Tibial nerve (tissue), 4 donors: Measurements from ENCODE around the gene SSH2. TPM values are rescaled to one million over a fixed set of nuclear protein-coding genes. Genes with fewer than 3 reads are reported as not detected.
"Not testable (repeated sequence)": the region's sequence is repeated elsewhere in the genome, so short reads cannot be mapped to it uniquely, and the experiment has no call there.

Experiments used
- DNase-seq, 2 donors: peaks; one replicate each; pipeline ENCODE4 v3.0.0-alpha.2; 2019; ENCODE audit warnings: low spot score in 2 of 2
- H3K27ac ChIP-seq, 4 donors: fragments of 200-600 bp; sonication (generic) in 3 of 4; one replicate each; pipeline ENCODE4 v1.5.1; 2017 to 2019; ENCODE audit warnings: mild to moderate bottlenecking in 1 of 4
- H3K27me3 ChIP-seq, 2 donors: fragments of 200-600 bp; sonication (generic) in 1 of 2; one replicate each; pipeline versions ENCODE4 v1.5.1 to v1.6.0; 2017 to 2019
- H3K36me3 ChIP-seq, 3 donors: fragments of 200-600 bp; sonication (generic); one replicate each; pipeline ENCODE4 v1.5.1; 2018 to 2019
- H3K4me1 ChIP-seq, 4 donors: fragments of 200-600 bp; sonication (generic) in 3 of 4; one replicate each; pipeline ENCODE4 v1.5.1; 2017 to 2019
- H3K4me3 ChIP-seq, 4 donors: fragments of 200-600 bp; sonication (generic) in 3 of 4; one replicate each; pipeline ENCODE4 v1.5.1; 2017 to 2019; ENCODE audit warnings: mild to moderate bottlenecking in 1 of 4, moderate library complexity in 1 of 4
- H3K9me3 ChIP-seq, 4 donors: fragments of 200-600 bp; sonication (generic) in 3 of 4; one replicate each; pipeline ENCODE4 v1.5.1; 2017 to 2019
- EP300 ChIP-seq, 2 donors: sonication (generic); formaldehyde crosslinking; IDR thresholded peaks; one replicate each; pipeline ENCODE4 v1.6.1; 2017; ENCODE audit warnings: antibody characterized with exemption in 2 of 2, mild to moderate bottlenecking in 1 of 2
- POLR2A ChIP-seq, 2 donors: fragments of 450-650 bp; IDR thresholded peaks; one replicate each; pipeline ENCODE4 v1.6.1; 2017; ENCODE audit warnings: antibody characterized with exemption in 2 of 2, mild to moderate bottlenecking in 2 of 2, moderate library complexity in 2 of 2
- WGBS, 2 donors: methylation state at CpG; one replicate each; pipeline ENCODE4 v1.1.5; 2018; 5-methylcytosine and 5-hydroxymethylcytosine counted together
- total RNA-seq, 4 donors: library from RNA; depleted of rRNA; stranded (reverse); fragments of >200 nt; gene quantifications; one replicate each; pipeline ENCODE4 v1.1.0, GENCODE V29; 2016
- TF ChIP-seq, protein P1 (sequence below), 5 experiments: fragments of 200-600 bp in 3 of 5; fragments of 450-650 bp in 2 of 5; sonication (generic) in 3 of 5; IDR thresholded peaks; one replicate each; pipeline ENCODE4 v1.5.1; 2016 to 2019; ENCODE audit warnings: antibody characterized with exemption in 5 of 5, mild to moderate bottlenecking in 3 of 5, moderate library complexity in 2 of 5

SSH2 gene
- total RNA-seq, 4 donors from 2014 or later, result 51.3 to 67.1 (median 55.7) TPM

GRCh38 chr17:29726715-29727252 lies 203.2 kb downstream of the SSH2 start:
- peaks cover 0 to 8% (median 3%) of the 10 kb centered on the region in 4 donors for H3K9me3 ChIP-seq

GRCh38 chr17:29725408-29725807 lies 204.6 kb downstream of the SSH2 start:
- H3K9me3 ChIP-seq, DNase-seq, H3K4me3 ChIP-seq, H3K27me3 ChIP-seq, H3K36me3 ChIP-seq: not testable (repeated sequence)
- WGBS, 2 donors, result 82 to 89% methylated on average over 1 of the region's 1 CpG
- Histone ChIP-seq H3K4me1 (peaks cover 0 to 55% (median 42%) of the 10 kb centered on the region in 4 donors), H3K27ac (peak overlapping the region in 1 of 4 donors; percentile 70)

More at GRCh38 chr17:29726715-29727252, 203.2 kb downstream of the SSH2 start:
- TF ChIP-seq EP300 (IDR thresholded peaks at IDR 0.05) (no peak), POLR2A (IDR thresholded peaks at IDR 0.05) (no peak)
- TF ChIP-seq, protein P1, sequence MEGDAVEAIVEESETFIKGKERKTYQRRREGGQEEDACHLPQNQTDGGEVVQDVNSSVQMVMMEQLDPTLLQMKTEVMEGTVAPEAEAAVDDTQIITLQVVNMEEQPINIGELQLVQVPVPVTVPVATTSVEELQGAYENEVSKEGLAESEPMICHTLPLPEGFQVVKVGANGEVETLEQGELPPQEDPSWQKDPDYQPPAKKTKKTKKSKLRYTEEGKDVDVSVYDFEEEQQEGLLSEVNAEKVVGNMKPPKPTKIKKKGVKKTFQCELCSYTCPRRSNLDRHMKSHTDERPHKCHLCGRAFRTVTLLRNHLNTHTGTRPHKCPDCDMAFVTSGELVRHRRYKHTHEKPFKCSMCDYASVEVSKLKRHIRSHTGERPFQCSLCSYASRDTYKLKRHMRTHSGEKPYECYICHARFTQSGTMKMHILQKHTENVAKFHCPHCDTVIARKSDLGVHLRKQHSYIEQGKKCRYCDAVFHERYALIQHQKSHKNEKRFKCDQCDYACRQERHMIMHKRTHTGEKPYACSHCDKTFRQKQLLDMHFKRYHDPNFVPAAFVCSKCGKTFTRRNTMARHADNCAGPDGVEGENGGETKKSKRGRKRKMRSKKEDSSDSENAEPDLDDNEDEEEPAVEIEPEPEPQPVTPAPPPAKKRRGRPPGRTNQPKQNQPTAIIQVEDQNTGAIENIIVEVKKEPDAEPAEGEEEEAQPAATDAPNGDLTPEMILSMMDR (IDR thresholded peaks at IDR 0.05), result no peak
- no peak overlapping the region for H3K4me3 ChIP-seq
- DNase-seq, result no peak
- no peaks in the 10 kb centered on the region for H3K36me3 ChIP-seq
- H3K27ac ChIP-seq, result peak overlapping the region in 3 of 4 donors; percentile 12 to 70 (median 38)
- H3K4me1 ChIP-seq, result peaks cover 0 to 41% (median 29%) of the 10 kb centered on the region in 4 donors
- WGBS, 2 donors, result 34 to 47% methylated on average over 2 of the region's 2 CpGs
- no peaks in the 10 kb centered on the region for H3K27me3 ChIP-seq

DNA sequence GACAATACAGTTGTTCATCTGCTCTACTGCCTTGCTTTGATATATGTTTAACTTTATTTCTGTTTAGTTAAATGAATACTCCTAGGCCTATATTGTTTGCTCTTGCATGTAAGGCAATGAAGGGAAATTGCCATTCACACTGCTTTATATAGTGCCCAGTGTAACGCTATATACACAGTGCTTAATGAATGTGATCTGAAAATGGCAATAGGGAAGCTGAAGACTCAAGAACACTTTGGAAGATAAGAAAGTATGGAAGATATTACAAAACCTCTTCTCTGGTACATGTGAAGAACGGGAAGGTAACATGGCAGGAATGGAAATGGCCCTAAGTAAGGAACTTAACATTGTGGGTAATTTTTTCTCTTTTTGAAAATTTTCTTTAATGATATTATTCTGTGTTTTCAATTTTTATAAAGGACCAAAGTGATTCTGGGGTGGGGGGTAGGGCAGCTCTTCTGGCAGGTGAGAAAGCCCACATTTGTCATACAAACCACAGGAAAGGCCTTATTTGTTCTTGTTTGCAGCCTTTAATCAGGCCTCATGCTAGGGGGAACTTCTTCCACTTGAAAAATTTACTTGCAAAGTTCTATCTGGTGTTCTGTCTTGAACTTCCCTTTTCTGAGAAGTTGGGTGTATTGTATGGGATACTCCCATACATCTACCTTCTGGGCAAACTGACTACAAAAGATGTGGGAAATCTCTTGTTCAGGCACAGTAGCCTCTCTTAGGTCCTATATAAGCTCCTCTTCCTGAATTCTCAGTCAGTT lies 206.6 kb downstream of the SSH2 start:
- Histone ChIP-seq H3K9me3 (peaks cover 0 to 3% (median 1%) of the 10 kb centered on the region in 4 donors), H3K4me1 (peaks cover 0 to 66% (median 48%) of the 10 kb centered on the region in 4 donors), H3K27me3 (no peaks in the 10 kb centered on the region), H3K27ac (peak overlapping the region; percentile 32 to 82 (median 82)), H3K4me3 (no peak overlapping the region), H3K36me3 (no peaks in the 10 kb centered on the region)
- TF ChIP-seq EP300 (IDR thresholded peaks at IDR 0.05) (no peak), POLR2A (IDR thresholded peaks at IDR 0.05) (no peak)
- TF ChIP-seq, protein P1 (IDR thresholded peaks at IDR 0.05), result no peak
- DNase-seq, result no peak
- WGBS, 2 donors, result 83 to 93% methylated on average over 2 of the region's 2 CpGs

- peak; percentile 22 to 67 for DNase-seq
- peaks cover 0 to 67% (median 46%) of the 10 kb centered on the region in 4 donors for H3K4me1 ChIP-seq
- no peaks in the 10 kb centered on the region for H3K9me3 ChIP-seq
- H3K36me3 ChIP-seq, result no peaks in the 10 kb centered on the region
- H3K4me3 ChIP-seq, result peak overlapping the region in 1 of 4 donors; percentile 6
- H3K27ac ChIP-seq, result peak overlapping the region; percentile 69 to 82 (median 82)
- no peaks in the 10 kb centered on the region for H3K27me3 ChIP-seq
- TF ChIP-seq EP300 (IDR thresholded peaks at IDR 0.05) (peak; percentile 60 to 91), POLR2A (IDR thresholded peaks at IDR 0.05) (no peak)
- TF ChIP-seq, protein P1 (IDR thresholded peaks at IDR 0.05), result no peak
- 33 to 36% methylated on average over 9 of the region's 9 CpGs for WGBS, 2 donors
These were observed 207.4 kb downstream of the SSH2 start for GRCh38 chr17:29722411-29723198.

DNA sequence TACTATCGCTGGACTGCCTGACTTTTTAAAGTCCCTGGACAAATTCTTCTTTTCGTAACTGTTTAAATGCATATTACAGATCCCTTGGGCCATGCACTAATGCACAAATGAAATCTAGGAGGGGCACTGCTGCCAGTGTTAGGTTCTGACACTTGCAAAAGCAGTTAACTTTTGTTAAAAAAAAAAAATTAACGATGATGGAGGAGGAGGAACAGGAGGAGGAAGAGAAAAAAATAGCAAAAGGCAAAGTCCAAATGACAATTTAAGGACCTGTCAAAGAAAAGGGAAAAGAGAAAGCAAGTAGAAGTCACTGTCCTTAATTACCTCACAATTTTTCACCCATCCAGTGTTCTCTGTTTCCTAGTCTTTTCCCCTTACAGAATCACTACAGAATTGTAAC lies 209.5 kb downstream of the SSH2 start:
- DNase-seq, result no peak

More for the DNA sequence above, 209.5 kb downstream of the SSH2 start:
- H3K27me3 ChIP-seq, result no peaks in the 10 kb centered on the region
- TF ChIP-seq POLR2A (IDR thresholded peaks at IDR 0.05), result no peak
- TF ChIP-seq, protein P1 (IDR thresholded peaks at IDR 0.05), result no peak
- TF ChIP-seq EP300 (IDR thresholded peaks at IDR 0.05), result no peak
- H3K36me3 ChIP-seq, result no peaks in the 10 kb centered on the region
- H3K4me1 ChIP-seq, result peaks cover 0 to 55% (median 40%) of the 10 kb centered on the region in 4 donors
- peak overlapping the region in 3 of 4 donors; percentile 81 to 82 (median 82) for H3K27ac ChIP-seq
- WGBS, 2 donors, result 37 to 39% methylated on average over 3 of the region's 3 CpGs
- no peaks in the 10 kb centered on the region for H3K9me3 ChIP-seq
- no peak overlapping the region for H3K4me3 ChIP-seq
